ENCODE results near the gene UTP15.

The UTP15 gene, protein sequence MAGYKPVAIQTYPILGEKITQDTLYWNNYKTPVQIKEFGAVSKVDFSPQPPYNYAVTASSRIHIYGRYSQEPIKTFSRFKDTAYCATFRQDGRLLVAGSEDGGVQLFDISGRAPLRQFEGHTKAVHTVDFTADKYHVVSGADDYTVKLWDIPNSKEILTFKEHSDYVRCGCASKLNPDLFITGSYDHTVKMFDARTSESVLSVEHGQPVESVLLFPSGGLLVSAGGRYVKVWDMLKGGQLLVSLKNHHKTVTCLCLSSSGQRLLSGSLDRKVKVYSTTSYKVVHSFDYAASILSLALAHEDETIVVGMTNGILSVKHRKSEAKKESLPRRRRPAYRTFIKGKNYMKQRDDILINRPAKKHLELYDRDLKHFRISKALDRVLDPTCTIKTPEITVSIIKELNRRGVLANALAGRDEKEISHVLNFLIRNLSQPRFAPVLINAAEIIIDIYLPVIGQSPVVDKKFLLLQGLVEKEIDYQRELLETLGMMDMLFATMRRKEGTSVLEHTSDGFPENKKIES

DNA sequence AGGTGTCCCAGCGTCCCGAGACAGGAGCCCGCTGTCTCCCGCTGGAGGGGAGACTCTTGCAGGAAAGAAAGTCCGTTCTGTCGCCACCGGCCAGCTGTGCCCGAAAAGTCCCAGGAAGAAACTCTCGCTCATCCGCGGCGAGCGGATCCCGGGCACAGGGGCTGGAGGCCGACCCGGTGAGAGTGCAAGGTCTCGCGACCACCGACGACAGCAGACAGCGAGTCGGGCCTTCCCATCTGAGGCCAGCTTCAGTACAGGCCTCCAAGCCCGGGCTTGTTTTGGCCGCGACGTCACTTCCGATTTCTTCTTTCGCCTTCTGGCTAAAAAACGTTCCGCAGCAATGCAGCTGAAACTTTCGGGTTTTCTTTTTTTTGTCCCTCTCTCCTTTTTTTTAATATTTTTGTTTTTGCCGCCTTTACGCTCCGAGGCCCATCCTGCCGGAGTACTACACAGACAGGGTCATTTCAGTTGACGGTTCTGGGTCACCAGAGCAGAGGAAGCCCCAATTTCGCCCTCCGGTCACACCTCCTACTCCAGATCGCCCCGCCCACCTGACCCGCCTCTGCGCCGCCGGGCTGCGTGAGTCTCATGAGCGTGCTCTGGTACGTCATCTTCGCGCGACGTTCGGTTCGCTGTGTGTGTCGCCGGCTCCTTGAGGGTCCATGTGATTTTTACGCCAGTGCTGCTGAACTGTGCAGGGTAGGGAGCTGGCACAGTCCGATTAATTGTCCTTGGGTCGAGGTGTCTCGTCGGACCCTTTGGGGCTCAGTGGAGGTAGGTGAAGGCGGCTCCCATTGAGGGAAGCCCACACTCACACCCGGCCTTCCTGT is at the start of gene UTP15, which contains the start of gene ANKRA2:
TSS of gene UTP15 (plus strand) at position 605 of the 830 bp plus-strand sequence. CDS start 1,602 bp downstream, outside the sequence.
TSS of gene ANKRA2 (minus strand) at position 501 of the 830 bp plus-strand sequence. CDS start 2,758 bp downstream, outside the sequence.
- peak within 1 kb of the TSS; percentile 90 to 100 (median 96) for H3K4me3 ChIP-seq (ENCODE audit: low read depth in 1 of 5, low read length in 5 of 5)
- H3K36me3 ChIP-seq (ENCODE audit: control insufficient read depth in 5 of 5, insufficient read depth in 5 of 5, low read length in 5 of 5) = peaks cover 10 to 36% (median 16%) of the 10 kb centered on the region in 5 donors
- H3K27me3 ChIP-seq (ENCODE audit: control insufficient read depth in 5 of 5, insufficient read depth in 4 of 5, low read length in 5 of 5) = no peaks in the 10 kb centered on the region
- H3K27ac ChIP-seq (ENCODE audit: low read depth, low read length) = peak within 1 kb of the TSS; percentile 89
- H3K9ac ChIP-seq (ENCODE audit: low read length in 5 of 5) = peak within 1 kb of the TSS; percentile 92 to 100 (median 98)
- H3K9me3 ChIP-seq (ENCODE audit: control insufficient read depth in 5 of 5, low read length in 5 of 5) = no peaks in the 10 kb centered on the region
- peaks cover 13 to 38% (median 32%) of the 10 kb centered on the region in 5 donors for H3K4me1 ChIP-seq (ENCODE audit: control insufficient read depth in 5 of 5, insufficient read depth in 5 of 5, low read length in 5 of 5)

- no peaks in the 10 kb centered on the region for H3K36me3 ChIP-seq (ENCODE audit: control insufficient read depth in 5 of 5, insufficient read depth in 5 of 5, low read length in 5 of 5)
- H3K27me3 ChIP-seq (ENCODE audit: control insufficient read depth in 5 of 5, insufficient read depth in 4 of 5, low read length in 5 of 5) = no peaks in the 10 kb centered on the region
- no peak overlapping the region for H3K9ac ChIP-seq (ENCODE audit: low read length in 5 of 5)
- H3K27ac ChIP-seq (ENCODE audit: low read depth, low read length) = no peak overlapping the region
- H3K4me3 ChIP-seq (ENCODE audit: low read depth in 1 of 5, low read length in 5 of 5) = peak overlapping the region in 1 of 5 donors; percentile 45
- peaks cover 0 to 8% (median 0%) of the 10 kb centered on the region in 5 donors for H3K4me1 ChIP-seq (ENCODE audit: control insufficient read depth in 5 of 5, insufficient read depth in 5 of 5, low read length in 5 of 5)
- H3K9me3 ChIP-seq (ENCODE audit: control insufficient read depth in 5 of 5, low read length in 5 of 5) = no peaks in the 10 kb centered on the region
Observed at GRCh38 chr5:73519531-73520283, 45.8 kb upstream of the UTP15 start.

- H3K4me1 ChIP-seq (ENCODE audit: control insufficient read depth in 5 of 5, insufficient read depth in 5 of 5, low read length in 5 of 5) = peaks cover 0 to 10% (median 5%) of the 10 kb centered on the region in 5 donors
- H3K9ac ChIP-seq (ENCODE audit: low read length in 5 of 5) = no peak overlapping the region
- no peaks in the 10 kb centered on the region for H3K9me3 ChIP-seq (ENCODE audit: control insufficient read depth in 5 of 5, low read length in 5 of 5)
- no peaks in the 10 kb centered on the region for H3K27me3 ChIP-seq (ENCODE audit: control insufficient read depth in 5 of 5, insufficient read depth in 4 of 5, low read length in 5 of 5)
- no peak overlapping the region for H3K4me3 ChIP-seq (ENCODE audit: low read depth in 1 of 5, low read length in 5 of 5)
- H3K36me3 ChIP-seq (ENCODE audit: control insufficient read depth in 5 of 5, insufficient read depth in 5 of 5, low read length in 5 of 5) = no peaks in the 10 kb centered on the region
- no peak overlapping the region for H3K27ac ChIP-seq (ENCODE audit: low read depth, low read length)
Observed at GRCh38 chr5:73522989-73523388, 42.6 kb upstream of the UTP15 start.

- H3K27ac ChIP-seq (ENCODE audit: low read depth, low read length) = no peak overlapping the region
- H3K9ac ChIP-seq (ENCODE audit: low read length in 5 of 5) = no peak overlapping the region
- no peaks in the 10 kb centered on the region for H3K36me3 ChIP-seq (ENCODE audit: control insufficient read depth in 5 of 5, insufficient read depth in 5 of 5, low read length in 5 of 5)
- H3K9me3 ChIP-seq (ENCODE audit: control insufficient read depth in 5 of 5, low read length in 5 of 5) = no peaks in the 10 kb centered on the region
- no peak overlapping the region for H3K4me3 ChIP-seq (ENCODE audit: low read depth in 1 of 5, low read length in 5 of 5)
- H3K27me3 ChIP-seq (ENCODE audit: control insufficient read depth in 5 of 5, insufficient read depth in 4 of 5, low read length in 5 of 5) = no peaks in the 10 kb centered on the region
- H3K4me1 ChIP-seq (ENCODE audit: control insufficient read depth in 5 of 5, insufficient read depth in 5 of 5, low read length in 5 of 5) = peaks cover 0 to 17% (median 14%) of the 10 kb centered on the region in 5 donors
Observed at GRCh38 chr5:73523861-73524260, 41.7 kb upstream of the UTP15 start.

DNA sequence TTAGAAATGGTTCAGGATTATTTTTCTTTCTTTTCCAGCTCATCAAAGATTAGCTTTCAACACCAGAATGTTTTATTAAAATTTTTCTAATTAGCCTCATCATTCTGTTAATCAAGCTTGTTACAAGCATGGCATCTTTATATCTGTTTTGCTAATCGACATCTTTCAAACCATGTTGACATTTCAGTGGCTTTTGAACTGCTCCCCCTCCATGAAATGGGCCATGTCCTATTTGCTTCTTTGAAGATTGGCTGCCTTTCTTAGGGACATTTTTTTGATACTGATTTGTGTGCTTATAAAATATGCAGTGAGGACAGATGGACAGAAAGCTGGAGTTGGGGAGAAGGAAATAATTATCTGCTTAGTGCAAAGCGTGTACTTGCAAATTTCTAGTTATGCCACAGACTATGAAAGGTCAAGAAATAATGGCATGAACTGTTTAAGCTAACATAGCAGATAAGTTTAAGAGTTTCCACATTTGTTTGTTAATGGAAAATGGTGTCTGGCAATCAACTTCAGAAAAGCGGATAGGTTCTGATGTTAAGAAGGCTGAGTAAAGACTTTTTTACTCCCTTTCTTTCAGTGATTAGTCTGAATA is 39.8 kb upstream of the UTP15 start:
- Histone ChIP-seq H3K4me1 (ENCODE audit: control insufficient read depth in 5 of 5, insufficient read depth in 5 of 5, low read length in 5 of 5) (peaks cover 0 to 25% (median 17%) of the 10 kb centered on the region in 5 donors), H3K4me3 (ENCODE audit: low read depth in 1 of 5, low read length in 5 of 5) (no peak overlapping the region), H3K9me3 (ENCODE audit: control insufficient read depth in 5 of 5, low read length in 5 of 5) (no peaks in the 10 kb centered on the region), H3K27me3 (ENCODE audit: control insufficient read depth in 5 of 5, insufficient read depth in 4 of 5, low read length in 5 of 5) (no peaks in the 10 kb centered on the region), H3K27ac (ENCODE audit: low read depth, low read length) (no peak overlapping the region), H3K9ac (ENCODE audit: low read length in 5 of 5) (no peak overlapping the region), H3K36me3 (ENCODE audit: control insufficient read depth in 5 of 5, insufficient read depth in 5 of 5, low read length in 5 of 5) (no peaks in the 10 kb centered on the region)

GRCh38 chr5:73528248-73528647 is 37.3 kb upstream of the UTP15 start:
- Histone ChIP-seq H3K4me1 (ENCODE audit: control insufficient read depth in 5 of 5, insufficient read depth in 5 of 5, low read length in 5 of 5) (peaks cover 0 to 25% (median 17%) of the 10 kb centered on the region in 5 donors), H3K9ac (ENCODE audit: low read length in 5 of 5) (no peak overlapping the region), H3K27ac (ENCODE audit: low read depth, low read length) (peak overlapping the region; percentile 44), H3K36me3 (ENCODE audit: control insufficient read depth in 5 of 5, insufficient read depth in 5 of 5, low read length in 5 of 5) (no peaks in the 10 kb centered on the region), H3K4me3 (ENCODE audit: low read depth in 1 of 5, low read length in 5 of 5) (no peak overlapping the region), H3K27me3 (ENCODE audit: control insufficient read depth in 5 of 5, insufficient read depth in 4 of 5, low read length in 5 of 5) (no peaks in the 10 kb centered on the region), H3K9me3 (ENCODE audit: control insufficient read depth in 5 of 5, low read length in 5 of 5) (no peaks in the 10 kb centered on the region)

GRCh38 chr5:73529081-73529480 is 36.5 kb upstream of the UTP15 start:
- Histone ChIP-seq H3K4me1 (ENCODE audit: control insufficient read depth in 5 of 5, insufficient read depth in 5 of 5, low read length in 5 of 5) (peaks cover 0 to 25% (median 17%) of the 10 kb centered on the region in 5 donors), H3K27me3 (ENCODE audit: control insufficient read depth in 5 of 5, insufficient read depth in 4 of 5, low read length in 5 of 5) (no peaks in the 10 kb centered on the region), H3K9ac (ENCODE audit: low read length in 5 of 5) (peak overlapping the region in 1 of 5 donors; percentile 34), H3K36me3 (ENCODE audit: control insufficient read depth in 5 of 5, insufficient read depth in 5 of 5, low read length in 5 of 5) (no peaks in the 10 kb centered on the region), H3K9me3 (ENCODE audit: control insufficient read depth in 5 of 5, low read length in 5 of 5) (no peaks in the 10 kb centered on the region), H3K27ac (ENCODE audit: low read depth, low read length) (peak overlapping the region; percentile 44), H3K4me3 (ENCODE audit: low read depth in 1 of 5, low read length in 5 of 5) (no peak overlapping the region)

DNA sequence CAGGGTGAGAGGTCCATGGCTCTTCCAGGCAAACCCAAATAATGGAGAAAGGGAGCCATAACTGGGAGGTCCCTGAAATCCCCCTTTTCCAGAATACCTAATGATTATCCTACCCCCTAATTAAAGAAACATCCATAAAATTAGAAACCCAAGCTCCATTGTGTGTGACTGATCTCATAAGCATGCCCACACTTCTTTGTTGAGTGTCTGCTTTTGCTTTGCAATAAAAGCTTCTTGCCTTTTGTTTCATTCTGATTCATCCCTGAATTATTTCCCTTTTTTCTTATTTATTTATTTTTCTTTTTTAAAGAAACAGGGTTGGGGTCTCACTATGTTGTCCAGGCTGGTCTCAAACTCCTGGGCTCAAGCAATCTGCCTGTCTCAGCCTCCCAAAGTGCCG is 34.2 kb upstream of the UTP15 start:
- Histone ChIP-seq H3K27ac (ENCODE audit: low read depth, low read length) (no peak overlapping the region), H3K9me3 (ENCODE audit: control insufficient read depth in 5 of 5, low read length in 5 of 5) (peaks cover 0 to 10% (median 6%) of the 10 kb centered on the region in 5 donors), H3K27me3 (ENCODE audit: control insufficient read depth in 5 of 5, insufficient read depth in 4 of 5, low read length in 5 of 5) (no peaks in the 10 kb centered on the region), H3K36me3 (ENCODE audit: control insufficient read depth in 5 of 5, insufficient read depth in 5 of 5, low read length in 5 of 5) (no peaks in the 10 kb centered on the region), H3K4me1 (ENCODE audit: control insufficient read depth in 5 of 5, insufficient read depth in 5 of 5, low read length in 5 of 5) (peaks cover 0 to 25% (median 17%) of the 10 kb centered on the region in 5 donors), H3K4me3 (ENCODE audit: low read depth in 1 of 5, low read length in 5 of 5) (no peak overlapping the region), H3K9ac (ENCODE audit: low read length in 5 of 5) (no peak overlapping the region)

DNA sequence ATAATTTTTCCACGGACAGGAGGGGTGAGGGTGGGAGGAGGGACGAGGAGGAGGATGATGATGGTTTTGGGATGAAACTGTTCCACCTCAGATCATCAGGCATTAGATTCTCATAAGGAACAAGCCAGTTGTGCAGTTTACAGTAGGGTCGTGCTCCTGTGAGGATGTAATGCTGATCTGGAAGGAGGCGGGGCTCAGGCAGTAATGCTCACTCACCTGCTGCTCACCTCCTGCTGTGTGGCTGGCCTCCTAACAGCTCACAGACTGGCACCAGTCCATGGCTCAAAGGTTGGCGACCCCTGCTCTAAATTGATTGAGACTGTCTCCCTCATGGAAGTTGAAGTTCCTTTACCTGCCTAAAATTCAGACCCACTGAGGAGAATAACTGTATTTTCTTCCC is 33.3 kb upstream of the UTP15 start:
- Histone ChIP-seq H3K9ac (ENCODE audit: low read length in 5 of 5) (no peak overlapping the region), H3K27ac (ENCODE audit: low read depth, low read length) (no peak overlapping the region), H3K4me3 (ENCODE audit: low read depth in 1 of 5, low read length in 5 of 5) (no peak overlapping the region), H3K9me3 (ENCODE audit: control insufficient read depth in 5 of 5, low read length in 5 of 5) (peaks cover 0 to 10% (median 6%) of the 10 kb centered on the region in 5 donors), H3K4me1 (ENCODE audit: control insufficient read depth in 5 of 5, insufficient read depth in 5 of 5, low read length in 5 of 5) (peaks cover 0 to 25% (median 21%) of the 10 kb centered on the region in 5 donors), H3K36me3 (ENCODE audit: control insufficient read depth in 5 of 5, insufficient read depth in 5 of 5, low read length in 5 of 5) (no peaks in the 10 kb centered on the region), H3K27me3 (ENCODE audit: control insufficient read depth in 5 of 5, insufficient read depth in 4 of 5, low read length in 5 of 5) (no peaks in the 10 kb centered on the region)

Data from subcutaneous abdominal adipose tissue (tissue), 5 donors.